Glomerular endothelial cell (primary cell): ENCODE data around the gene RHOA. TPM values are rescaled to one million over a fixed set of nuclear protein-coding genes. Genes with fewer than 3 reads are reported as not detected.
"Not testable (repeated sequence)": the region's sequence is repeated elsewhere in the genome, so short reads cannot be mapped to it uniquely, and the experiment has no call there.

ENCODE experiments used
- DNase-seq: peaks from one replicate; pipeline ENCODE4 v3.0.0-alpha.2; 2011; ENCODE audit warnings: low read depth, low spot score; ENCODE audit errors: extremely low read depth
- total RNA-seq: library from RNA; depleted of rRNA; stranded (reverse); fragments of >200 nt; gene quantifications from 2 replicates; pipeline ENCODE4 v1.2.3, GENCODE V29; 2015

Gene RHOA
- total RNA-seq, 1 donor from 2014 or later: 584 TPM

GRCh38 chr3:49333091-49333490 lies 78.7 kb downstream of the RHOA start:
- DNase-seq: no peak

- no peak for DNase-seq
Measured at GRCh38 chr3:49329186-49329585, 82.6 kb downstream of the RHOA start.

- DNase-seq: not testable (repeated sequence)
Measured at GRCh38 chr3:49328350-49328749, 83.4 kb downstream of the RHOA start.

- no peak for DNase-seq
Measured at GRCh38 chr3:49327485-49327884, 84.3 kb downstream of the RHOA start.

GRCh38 chr3:49324768-49325167 lies 87.0 kb downstream of the RHOA start:
- DNase-seq: no peak

GRCh38 chr3:49316696-49317457 lies 94.9 kb downstream of the RHOA start:
- DNase-seq: no peak

- no peak for DNase-seq
Measured at GRCh38 chr3:49313896-49314688, 97.7 kb downstream of the RHOA start.

GRCh38 chr3:49311283-49311682 lies 100.5 kb downstream of the RHOA start:
- no peak for DNase-seq

GRCh38 chr3:49310677-49311076 lies 101.1 kb downstream of the RHOA start:
- no peak for DNase-seq

Other genes starting within 250 kb of the RHOA start
- gene CCDC71, start 245.6 kb downstream of the RHOA start, total RNA-seq: 40.8 and 41.9 TPM in 2 replicates
- 98.4 and 110 TPM in 2 replicates for gene KLHDC8B, start 240.4 kb downstream of the RHOA start, total RNA-seq
- 2.3 and 5.8 TPM in 2 replicates for gene C3orf62, start 134.7 kb downstream of the RHOA start, total RNA-seq
- gene USP4, start 71.9 kb downstream of the RHOA start, total RNA-seq: 24.2 and 36.1 TPM in 2 replicates
- gene GPX1, start 53.6 kb downstream of the RHOA start, total RNA-seq: 607 and 731 TPM in 2 replicates
- gene TCTA, start 447 bp upstream of the RHOA start, total RNA-seq: 18.4 and 28.7 TPM in 2 replicates
- gene AMT, start 10.5 kb upstream of the RHOA start, total RNA-seq: 1.9 and 2.5 TPM in 2 replicates
- gene NICN1, start 17.3 kb upstream of the RHOA start, total RNA-seq: 10.1 and 12.6 TPM in 2 replicates
- gene DAG1, start 58.3 kb upstream of the RHOA start, total RNA-seq: 99.3 and 111 TPM in 2 replicates
- gene BSN, start 142.5 kb upstream of the RHOA start, total RNA-seq: 0.10 and 0.29 TPM in 2 replicates